Measurements from ENCODE around the gene CDK5.

Gene CDK5

GRCh38 chr7:151078233-151079040, 20.7 kb upstream of the CDK5 start:
- Histone ChIP-seq H3K4me3 (replicated peaks; ENCODE audit: insufficient read depth, low read length) (no peak overlapping the region), H3K27me3 (ENCODE audit: insufficient read depth, poor library complexity, severe bottlenecking) (no peaks in the 10 kb centered on the region), H3K27ac (replicated peaks) (no peak overlapping the region)
- TF ChIP-seq SPI1 (IDR thresholded peaks at IDR 0.05; ENCODE audit: borderline replicate concordance, low read depth) (no peak), REST (IDR thresholded peaks at IDR 0.05; ENCODE audit: insufficient replicate concordance, low read depth) (no peak), POLR2AphosphoS5 (IDR thresholded peaks at IDR 0.05; ENCODE audit: low read depth) (no peak), GABPA (IDR thresholded peaks at IDR 0.05; ENCODE audit: low read depth) (no peak), CTCF (IDR thresholded peaks at IDR 0.05; ENCODE audit: insufficient read depth, low read length) (no peak)
- no peak for DNase-seq (ENCODE audit: low read depth in 1 of 2, low spot score in 1 of 2)

- no peak overlapping the region for H3K27ac ChIP-seq (replicated peaks)
These were observed 20.1 kb upstream of the CDK5 start for GRCh38 chr7:151077705-151078232.

GRCh38 chr7:151076863-151077704, 19.4 kb upstream of the CDK5 start:
- Histone ChIP-seq H3K4me3 (replicated peaks; ENCODE audit: insufficient read depth, low read length) (no peak overlapping the region), H3K27ac (replicated peaks) (no peak overlapping the region), H3K27me3 (ENCODE audit: insufficient read depth, poor library complexity, severe bottlenecking) (no peaks in the 10 kb centered on the region)
- TF ChIP-seq POLR2AphosphoS5 (IDR thresholded peaks at IDR 0.05; ENCODE audit: low read depth) (no peak), GABPA (IDR thresholded peaks at IDR 0.05; ENCODE audit: low read depth) (no peak), SPI1 (IDR thresholded peaks at IDR 0.05; ENCODE audit: borderline replicate concordance, low read depth) (no peak), REST (IDR thresholded peaks at IDR 0.05; ENCODE audit: insufficient replicate concordance, low read depth) (no peak), CTCF (IDR thresholded peaks at IDR 0.05; ENCODE audit: insufficient read depth, low read length) (no peak)
- DNase-seq (ENCODE audit: low read depth in 1 of 2, low spot score in 1 of 2) = peak in 1 of 2 experiments; percentile 33

More at GRCh38 chr7:151077705-151078232, 20.1 kb upstream of the CDK5 start:
- TF ChIP-seq POLR2AphosphoS5 (IDR thresholded peaks at IDR 0.05; ENCODE audit: low read depth) (peak; percentile 11; the same call in 1 of the 2 replicates), GABPA (IDR thresholded peaks at IDR 0.05; ENCODE audit: low read depth) (no peak)
- no peaks in the 10 kb centered on the region for H3K27me3 ChIP-seq (ENCODE audit: insufficient read depth, poor library complexity, severe bottlenecking)
- no peak overlapping the region for H3K4me3 ChIP-seq (replicated peaks; ENCODE audit: insufficient read depth, low read length)
- no peak for DNase-seq (ENCODE audit: low read depth in 1 of 2, low spot score in 1 of 2)

- Histone ChIP-seq H3K4me3 (replicated peaks; ENCODE audit: insufficient read depth, low read length) (no peak overlapping the region), H3K27me3 (ENCODE audit: insufficient read depth, poor library complexity, severe bottlenecking) (no peaks in the 10 kb centered on the region), H3K27ac (replicated peaks) (no peak overlapping the region)
- 0 out of 2 replicates have a peak, but pooled peaks have one; percentile 31 for TF ChIP-seq POLR2AphosphoS5 (IDR thresholded peaks at IDR 0.05; ENCODE audit: low read depth)
- no peak for TF ChIP-seq GABPA (IDR thresholded peaks at IDR 0.05; ENCODE audit: low read depth)
- no peak for DNase-seq (ENCODE audit: low read depth in 1 of 2, low spot score in 1 of 2)
These were observed 18.3 kb upstream of the CDK5 start for GRCh38 chr7:151075978-151076426.

Data from HL-60 (cell line).